ENCODE measurements around the gene SLC4A9.

SLC4A9 gene

GRCh38 chr5:140327589-140327988 lies 32.4 kb upstream of the SLC4A9 start (continued):
- TF ChIP-seq ZNF24 (tag by site-specific recombination; IDR thresholded peaks at IDR 0.05) (peak; percentile 97), WT1 (tag by site-specific recombination; IDR thresholded peaks at IDR 0.05) (no peak), ZNF677 (tag by site-specific recombination; IDR thresholded peaks at IDR 0.05) (no peak), AEBP2 (tag by site-specific recombination; IDR thresholded peaks at IDR 0.05; ENCODE audit: borderline replicate concordance) (no peak), ZNF449 (tag by site-specific recombination; IDR thresholded peaks at IDR 0.05) (no peak), ZNF548 (tag by site-specific recombination; IDR thresholded peaks at IDR 0.05) (no peak), ZNF26 (tag by site-specific recombination; IDR thresholded peaks at IDR 0.05) (no peak), ZNF211 (tag by site-specific recombination; IDR thresholded peaks at IDR 0.05; ENCODE audit: low read depth) (no peak), KLF16 (tag by site-specific recombination; IDR thresholded peaks at IDR 0.05) (no peak), EGR2 (tag by site-specific recombination; IDR thresholded peaks at IDR 0.05; ENCODE audit: low read depth) (no peak), GLIS1 (tag by site-specific recombination; IDR thresholded peaks at IDR 0.05) (no peak), CTCF (tag by site-specific recombination; IDR thresholded peaks at IDR 0.05) (no peak), ZNF692 (tag by site-specific recombination; IDR thresholded peaks at IDR 0.05) (no peak), TCF7L2 (IDR thresholded peaks at IDR 0.05; ENCODE audit: borderline replicate concordance, low read depth, low read length) (no peak), ZNF48 (tag by site-specific recombination; IDR thresholded peaks at IDR 0.05) (no peak), ZNF184 (tag by site-specific recombination; IDR thresholded peaks at IDR 0.05) (no peak), YY1 (tag by site-specific recombination; IDR thresholded peaks at IDR 0.05) (no peak), ZNF670 (tag by site-specific recombination; IDR thresholded peaks at IDR 0.05; ENCODE audit: low read depth) (no peak), PRDM6 (tag by site-specific recombination; IDR thresholded peaks at IDR 0.05) (peak; percentile 50; the same call in 1 of the 2 replicates), ZNF146 (tag by site-specific recombination; IDR thresholded peaks at IDR 0.05) (no peak), ZNF529 (tag by site-specific recombination; IDR thresholded peaks at IDR 0.05; ENCODE audit: insufficient replicate concordance) (no peak)
